ENCODE results near the gene INSIG1.

Gene INSIG1

GRCh38 chr7:155259866-155260497 is 37.7 kb upstream of the INSIG1 start:
- H3K4me3 ChIP-seq (ENCODE audit: low read length): no peak overlapping the region

GRCh38 chr7:155260498-155260872 is 37.2 kb upstream of the INSIG1 start:
- H3K79me2 ChIP-seq (ENCODE audit: low read length): no peaks in the 10 kb centered on the region
- no peak for DNase-seq
- no peak overlapping the region for H3K4me2 ChIP-seq (ENCODE audit: low read depth, low read length)
- no peak overlapping the region for H3K27ac ChIP-seq (ENCODE audit: low read length)
- no peak overlapping the region for H2AFZ ChIP-seq (ENCODE audit: low read length)
- H3K9me2 ChIP-seq (replicated peaks; ENCODE audit: insufficient read depth, low read length): no peaks in the 10 kb centered on the region
- H3K36me3 ChIP-seq (replicated peaks; ENCODE audit: insufficient read depth, low read length): no peaks in the 10 kb centered on the region
- peaks cover 31% of the 10 kb centered on the region for H3K27me3 ChIP-seq (replicated peaks; ENCODE audit: insufficient read depth, low read length)
- H3K9me3 ChIP-seq (replicated peaks; ENCODE audit: insufficient read depth, low read length): no peaks in the 10 kb centered on the region
- H3K4me1 ChIP-seq (ENCODE audit: low read length): no peaks in the 10 kb centered on the region
- no peak overlapping the region for H3K4me3 ChIP-seq (ENCODE audit: low read length)
- H3K9ac ChIP-seq (ENCODE audit: low read length): no peak overlapping the region
- no peaks in the 10 kb centered on the region for H3F3A ChIP-seq (ENCODE audit: insufficient read depth, low read length)
- no peaks in the 10 kb centered on the region for H4K20me1 ChIP-seq (ENCODE audit: insufficient read depth, low read length)
- TF ChIP-seq EZH2 (optimal IDR thresholded peaks at IDR 0.05; ENCODE audit: low read depth, low read length): no peak
- TF ChIP-seq CTCF (IDR thresholded peaks at IDR 0.05; ENCODE audit: low read length): no peak

More at GRCh38 chr7:155259866-155260497, 37.7 kb upstream of the INSIG1 start:
- Histone ChIP-seq H3K27ac (ENCODE audit: low read length) (no peak overlapping the region), H3K27me3 (replicated peaks; ENCODE audit: insufficient read depth, low read length) (peaks cover 35% of the 10 kb centered on the region), H3K36me3 (replicated peaks; ENCODE audit: insufficient read depth, low read length) (no peaks in the 10 kb centered on the region), H3K9ac (ENCODE audit: low read length) (no peak overlapping the region), H3K9me2 (replicated peaks; ENCODE audit: insufficient read depth, low read length) (no peaks in the 10 kb centered on the region), H3K4me2 (ENCODE audit: low read depth, low read length) (no peak overlapping the region), H3K4me1 (ENCODE audit: low read length) (no peaks in the 10 kb centered on the region), H4K20me1 (ENCODE audit: insufficient read depth, low read length) (no peaks in the 10 kb centered on the region), H2AFZ (ENCODE audit: low read length) (no peak overlapping the region), H3F3A (ENCODE audit: insufficient read depth, low read length) (no peaks in the 10 kb centered on the region), H3K9me3 (replicated peaks; ENCODE audit: insufficient read depth, low read length) (no peaks in the 10 kb centered on the region), H3K79me2 (ENCODE audit: low read length) (no peaks in the 10 kb centered on the region)
- no peak for DNase-seq
- TF ChIP-seq EZH2phosphoT487 (IDR thresholded peaks at IDR 0.05; ENCODE audit: low read length) (no peak), EZH2 (optimal IDR thresholded peaks at IDR 0.05; ENCODE audit: low read depth, low read length) (no peak), CTCF (IDR thresholded peaks at IDR 0.05; ENCODE audit: low read length) (no peak)

GRCh38 chr7:155261031-155261985 is 36.4 kb upstream of the INSIG1 start:
- TF ChIP-seq EZH2 (optimal IDR thresholded peaks at IDR 0.05; ENCODE audit: low read depth, low read length): no peak
- no peak for TF ChIP-seq EZH2phosphoT487 (IDR thresholded peaks at IDR 0.05; ENCODE audit: low read length)
- TF ChIP-seq CTCF (IDR thresholded peaks at IDR 0.05; ENCODE audit: low read length): no peak
- Histone ChIP-seq H3K4me2 (ENCODE audit: low read depth, low read length) (no peak overlapping the region), H3K9me3 (replicated peaks; ENCODE audit: insufficient read depth, low read length) (no peaks in the 10 kb centered on the region), H3K36me3 (replicated peaks; ENCODE audit: insufficient read depth, low read length) (no peaks in the 10 kb centered on the region), H3K79me2 (ENCODE audit: low read length) (no peaks in the 10 kb centered on the region), H3F3A (ENCODE audit: insufficient read depth, low read length) (no peaks in the 10 kb centered on the region), H3K27ac (ENCODE audit: low read length) (no peak overlapping the region), H3K9ac (ENCODE audit: low read length) (no peak overlapping the region), H2AFZ (ENCODE audit: low read length) (no peak overlapping the region), H3K4me3 (ENCODE audit: low read length) (no peak overlapping the region), H3K27me3 (replicated peaks; ENCODE audit: insufficient read depth, low read length) (peaks cover 24% of the 10 kb centered on the region), H4K20me1 (ENCODE audit: insufficient read depth, low read length) (no peaks in the 10 kb centered on the region), H3K9me2 (replicated peaks; ENCODE audit: insufficient read depth, low read length) (no peaks in the 10 kb centered on the region), H3K4me1 (ENCODE audit: low read length) (no peaks in the 10 kb centered on the region)
- no peak for DNase-seq
